ENCODE data around the gene DBR1.
A peak's percentile ranks its signal among the peaks of the same experiment; 100 is the strongest.

The DBR1 gene

DNA sequence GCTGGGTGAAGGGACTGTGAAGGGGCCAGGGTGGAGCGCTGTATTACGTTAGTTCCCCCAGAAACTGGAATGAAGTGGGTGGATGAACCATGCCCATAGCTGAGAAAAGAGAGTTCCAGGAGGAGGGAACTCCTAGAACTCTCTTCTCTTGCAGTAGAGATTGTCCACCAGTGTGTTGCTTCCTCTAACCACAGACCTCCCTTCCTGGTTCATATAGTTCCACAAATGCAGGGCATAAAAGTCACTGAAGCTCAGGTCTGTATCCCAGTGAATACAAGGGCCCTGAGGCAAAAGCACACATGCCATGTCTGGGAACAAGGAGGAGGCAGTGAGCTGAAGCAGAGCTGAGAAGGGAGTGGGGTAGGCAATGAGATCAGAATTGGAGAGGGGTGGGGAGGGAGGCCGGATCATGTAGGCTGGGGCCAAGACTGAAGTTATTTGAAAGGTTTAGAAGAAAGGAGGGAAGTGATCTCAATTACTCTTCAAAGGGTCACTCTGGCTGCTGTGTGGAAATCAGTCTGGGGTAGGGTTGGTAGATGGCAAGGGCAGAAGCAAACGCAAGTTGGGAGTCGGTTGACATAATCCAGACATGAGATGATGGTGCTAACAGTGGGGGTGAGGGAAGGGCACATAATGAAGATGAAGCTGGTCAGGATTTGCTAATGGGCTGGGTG, 49.0 kb downstream of the DBR1 start:
- DNase-seq (ENCODE audit: low read depth in 2 of 3, low spot score in 2 of 3), result no peak

DNA sequence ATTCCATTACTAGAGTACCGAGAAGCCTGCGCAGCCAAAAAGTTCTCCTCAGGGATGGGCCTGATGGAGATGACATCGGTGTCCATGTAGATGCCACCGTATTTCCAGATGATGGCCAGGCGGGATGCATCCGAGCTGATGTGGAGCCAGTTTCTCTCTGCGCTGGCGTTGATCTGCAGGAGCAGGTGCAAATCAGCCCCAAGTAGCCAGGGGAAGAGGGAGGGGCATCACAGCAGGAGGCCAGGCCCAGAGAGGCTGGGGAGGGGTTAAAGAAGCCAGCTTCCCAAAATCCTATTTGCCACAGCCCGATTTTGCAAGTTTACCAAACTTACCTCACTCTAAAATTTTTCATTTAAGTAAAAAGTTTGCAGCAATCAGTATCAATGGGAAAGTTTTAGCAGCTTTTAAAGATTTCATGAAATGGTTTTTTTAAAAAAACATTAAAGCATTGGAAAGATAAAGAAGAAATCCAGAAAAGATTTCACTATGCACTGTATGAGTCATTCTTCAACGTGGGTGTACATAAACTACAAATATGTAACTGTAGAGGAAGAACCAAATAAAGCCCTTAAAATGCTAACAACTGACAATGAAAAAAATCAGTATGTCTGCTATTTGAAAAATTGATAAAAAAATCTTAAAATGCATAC, 49.9 kb downstream of the DBR1 start:
- no peak for DNase-seq (ENCODE audit: low read depth in 2 of 3, low spot score in 2 of 3)

DNA sequence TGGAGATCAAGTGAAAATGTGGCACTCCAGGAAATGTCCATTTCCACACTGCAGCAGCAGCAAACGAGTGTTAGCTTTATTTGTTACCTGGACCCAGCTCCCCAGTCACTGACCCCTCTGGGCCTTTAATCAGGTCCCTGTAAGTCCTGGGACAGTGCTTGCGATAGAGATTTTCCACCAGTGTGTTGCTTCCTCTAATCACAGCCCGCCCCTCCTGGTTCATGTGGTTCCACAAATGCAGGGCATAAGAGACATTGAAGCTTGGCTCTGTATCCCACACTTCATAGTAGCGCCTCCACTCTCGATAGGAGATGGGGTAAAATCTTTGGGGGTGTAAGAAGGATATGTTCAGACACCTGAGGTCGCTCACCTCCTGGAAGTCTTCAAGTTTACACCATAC, 50.5 kb downstream of the DBR1 start:
- no peak for DNase-seq (ENCODE audit: low read depth in 2 of 3, low spot score in 2 of 3)

DNA sequence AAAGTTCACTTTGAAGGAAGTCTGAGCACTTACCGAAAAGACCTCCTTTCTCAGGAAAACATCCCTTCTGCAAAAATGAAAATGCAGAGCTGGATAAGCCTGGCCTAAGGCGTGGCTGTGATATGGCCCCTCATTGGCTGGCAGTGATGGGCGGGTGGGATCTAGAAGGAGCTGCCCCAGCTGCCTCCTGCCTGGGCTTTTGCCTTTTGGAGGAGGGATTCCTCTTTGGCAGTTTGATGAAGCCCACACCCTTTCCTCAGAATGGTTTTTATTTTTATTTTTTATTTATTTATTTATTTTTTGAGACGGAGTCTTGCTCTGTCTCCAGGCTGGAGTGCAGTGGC, 55.3 kb downstream of the DBR1 start:
- no peak for DNase-seq (ENCODE audit: low read depth in 2 of 3, low spot score in 2 of 3)

- peak in 2 of 3 experiments; percentile 23 to 27 for DNase-seq (ENCODE audit: low read depth in 2 of 3, low spot score in 2 of 3)
Observed at GRCh38 chr3:138118612-138119422, 55.9 kb downstream of the DBR1 start.

DNA sequence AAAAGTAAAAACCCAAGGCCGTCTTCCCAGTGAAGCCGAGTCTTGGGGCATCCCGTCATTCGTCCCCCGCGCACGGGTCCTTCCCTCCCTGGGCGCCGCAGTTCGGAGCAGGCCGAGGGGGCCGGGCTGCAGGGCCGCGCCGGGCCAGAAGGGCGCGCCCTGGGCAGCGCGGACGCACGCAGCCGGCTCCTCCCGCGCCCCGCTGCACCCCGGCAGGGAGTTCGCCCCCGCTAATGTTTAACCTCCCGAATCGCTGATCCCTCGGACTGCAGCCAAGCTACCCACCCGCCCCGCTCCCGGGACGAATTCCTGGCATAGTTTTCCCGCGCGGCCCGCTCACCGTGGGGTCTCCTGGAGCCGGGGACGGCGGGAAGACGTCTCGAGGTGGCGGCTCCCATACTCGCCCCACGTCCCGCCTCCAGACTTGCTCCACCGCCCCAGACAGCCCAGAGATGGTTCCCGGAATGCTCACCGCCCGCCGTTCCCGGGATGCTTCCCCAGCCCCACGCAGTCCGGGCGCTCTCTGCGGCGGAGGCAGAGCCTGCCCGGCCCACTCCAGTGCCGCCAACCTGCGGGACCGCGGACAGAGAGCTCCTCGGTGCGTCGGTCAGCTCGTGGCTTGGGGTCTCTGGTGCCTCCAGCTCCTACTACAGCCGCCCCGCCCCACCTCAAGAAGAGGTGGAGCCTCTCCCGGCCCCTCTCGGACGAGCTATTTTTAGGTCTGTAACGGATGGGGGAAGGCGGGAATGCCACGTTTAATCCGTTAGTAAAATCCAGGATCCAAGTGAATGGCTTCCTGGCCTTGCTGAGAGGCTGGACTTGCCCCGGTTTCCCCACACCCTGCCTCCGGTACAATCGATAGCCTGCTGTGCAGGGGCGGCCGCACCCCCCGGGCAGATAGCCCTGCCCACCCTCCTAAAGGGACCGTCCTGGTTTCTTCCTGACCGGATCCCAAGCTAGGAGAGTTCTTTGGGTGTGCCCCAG, 59.4 kb downstream of the DBR1 start, which contains the start of gene DZIP1L:
Gene DZIP1L, minus strand, starts transcription at position 621 of the 984 bp plus-strand sequence. CDS start 11,637 bp downstream, outside the sequence.
- DNase-seq (ENCODE audit: low read depth in 2 of 3, low spot score in 2 of 3), result peak in 1 of 3 experiments; percentile 13

DNA sequence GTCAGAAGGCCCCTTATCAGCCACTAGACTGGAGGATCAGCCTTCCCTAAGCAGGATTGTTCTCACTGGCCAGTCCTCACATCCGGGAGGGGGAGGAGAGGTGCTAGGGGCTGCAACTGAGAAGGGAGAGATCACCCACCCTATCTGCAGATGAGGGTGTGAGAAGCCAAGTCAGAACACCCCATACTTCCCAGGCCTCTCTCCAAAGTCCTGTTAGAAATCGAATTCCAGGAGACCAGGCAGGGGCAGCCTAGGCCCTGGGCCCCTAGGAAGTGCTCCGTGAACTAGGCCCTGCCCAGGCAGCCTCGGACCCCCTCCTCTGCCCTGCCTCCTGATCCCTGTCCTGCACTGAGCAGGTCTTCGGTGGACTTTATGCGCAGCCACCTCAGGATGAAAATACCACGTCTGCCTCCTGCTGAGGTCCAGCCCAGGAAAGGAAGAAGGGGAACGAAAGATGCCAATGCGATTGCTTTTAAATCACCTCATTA, 60.2 kb downstream of the DBR1 start:
- DNase-seq (ENCODE audit: low read depth in 2 of 3, low spot score in 2 of 3), result no peak

DNA sequence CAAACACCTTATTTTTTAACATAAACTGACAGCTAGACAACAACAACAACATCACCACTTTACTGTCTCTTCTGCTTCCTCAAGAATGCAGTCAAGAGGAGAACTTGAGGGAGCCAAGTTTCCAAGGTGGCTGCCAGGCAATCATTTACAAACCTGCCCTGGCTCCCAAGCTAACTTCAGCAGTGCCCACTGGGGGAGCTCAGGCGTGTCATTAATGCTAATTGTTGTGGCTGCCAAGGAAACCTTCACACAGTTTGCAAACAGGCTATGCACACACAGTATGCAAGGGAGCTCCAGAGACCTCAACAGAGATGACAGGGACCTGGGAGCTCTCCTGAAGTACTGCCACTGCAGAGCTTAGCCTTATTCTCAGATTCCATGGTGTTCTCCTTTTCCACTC, 61.4 kb downstream of the DBR1 start:
- DNase-seq (ENCODE audit: low read depth in 2 of 3, low spot score in 2 of 3), result no peak

GRCh38 chr3:138112362-138112761, 62.4 kb downstream of the DBR1 start:
- DNase-seq (ENCODE audit: low read depth in 2 of 3, low spot score in 2 of 3), result no peak

All from activated CD8-positive, alpha-beta memory T cell treated with anti-CD3 and anti-CD28 coated beads for 48 hours (primary cell).